Activated CD4-positive, alpha-beta T cell treated with anti-CD3 and anti-CD28 coated beads for 36 hours (primary cell): ENCODE results near the gene SLC35G3. TPM values are rescaled to one million over a fixed set of nuclear protein-coding genes. Genes with fewer than 3 reads are reported as not detected.
"Not testable (repeated sequence)": the region's sequence is repeated elsewhere in the genome, so short reads cannot be mapped to it uniquely, and the experiment has no call there.

Experiments
- ATAC-seq: fragments of 200-7000 bp; cut with Tn5 transposase; one replicate; pipeline ENCODE4 v1.10.0; 2021; ENCODE audit warnings: mild to moderate bottlenecking, moderate library complexity
- CTCF ChIA-PET: fragments of 350-600 bp; sonication (Branson Sonifier 250); formaldehyde crosslinking; loops from one replicate; lab custom pipeline; 2021; ENCODE audit warnings: antibody characterized with exemption; lab: Charles Lee
- POLR2A ChIA-PET: fragments of 350-600 bp; sonication (Branson Sonifier 250); formaldehyde crosslinking; loops from one replicate; lab custom pipeline; 2021; ENCODE audit warnings: antibody characterized with exemption, inconsistent platforms; lab: Charles Lee
- DNase-seq: peaks from one replicate; pipeline ENCODE4 v3.0.0-alpha.2; 2020
- H3K27ac Mint-ChIP-seq: one replicate; pipeline ENCODE4 v1.8.0; 2021; ENCODE audit warnings: mixed read lengths
- H3K27me3 Mint-ChIP-seq: one replicate; pipeline ENCODE4 v1.8.0; 2021; ENCODE audit warnings: mixed read lengths
- H3K36me3 Mint-ChIP-seq: one replicate; pipeline ENCODE4 v1.8.0; 2021; ENCODE audit warnings: low read depth, mixed read lengths
- H3K4me1 Mint-ChIP-seq: one replicate; pipeline ENCODE4 v1.8.0; 2021; ENCODE audit warnings: mixed read lengths
- H3K4me3 Mint-ChIP-seq: one replicate; pipeline ENCODE4 v1.8.0; 2021; ENCODE audit warnings: mild to moderate bottlenecking, moderate library complexity, mixed read lengths
- H3K9me3 Mint-ChIP-seq: one replicate; pipeline ENCODE4 v1.8.0; 2021; ENCODE audit warnings: low read depth, mixed read lengths
- intact Hi-C, 2 experiments: fragments of 100-400 bp; cut with DNase I in 1 of 2; cut with micrococcal nuclease in 1 of 2; formaldehyde crosslinking; loops; one replicate each; pipeline versions ENCODE4 v1.14.2 to v1.15.1; 2022 to 2024; cut with DNase I, micrococcal nuclease
- total RNA-seq, 2 experiments: library from RNA; stranded (reverse); gene quantifications; one replicate each; pipeline ENCODE4 v1.2.3, GENCODE V29; 2021

The SLC35G3 gene
- total RNA-seq, result not detected

DNA sequence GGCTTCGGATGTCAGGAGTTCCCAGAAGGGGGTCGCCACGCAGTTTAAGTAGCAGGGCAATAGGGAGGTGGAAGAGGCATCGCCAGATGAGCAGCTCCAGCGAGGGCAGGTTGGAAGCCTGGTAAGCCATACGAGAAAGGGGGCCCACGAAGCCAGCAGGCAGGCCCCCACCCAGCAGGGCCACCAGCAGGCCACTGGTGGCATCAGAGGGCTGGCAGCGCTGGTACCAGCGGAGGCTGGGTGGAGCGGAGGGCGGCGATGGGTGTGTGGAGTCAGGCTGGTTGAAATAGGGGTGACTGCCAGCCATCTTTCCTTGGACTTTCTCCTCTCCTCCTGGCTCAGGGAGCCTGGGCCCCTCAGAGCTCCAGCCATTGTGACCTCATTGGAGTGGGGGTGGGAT is at the start of gene SLC35G3:
Gene SLC35G3 (minus strand): TSS at position 393 of the 400 bp plus-strand sequence. CDS start 86 bp downstream, at position 307.
- H3K4me3 Mint-ChIP-seq, DNase-seq, POLR2A ChIA-PET, CTCF ChIA-PET, intact Hi-C loops, H3K9me3 Mint-ChIP-seq, ATAC-seq, H3K36me3 Mint-ChIP-seq, H3K27me3 Mint-ChIP-seq: not testable (repeated sequence)
- Mint-ChIP-seq H3K27ac (peak within 1 kb of the TSS; percentile 65), H3K4me1 (peaks cover 34% of the 10 kb centered on the region)

DNA sequence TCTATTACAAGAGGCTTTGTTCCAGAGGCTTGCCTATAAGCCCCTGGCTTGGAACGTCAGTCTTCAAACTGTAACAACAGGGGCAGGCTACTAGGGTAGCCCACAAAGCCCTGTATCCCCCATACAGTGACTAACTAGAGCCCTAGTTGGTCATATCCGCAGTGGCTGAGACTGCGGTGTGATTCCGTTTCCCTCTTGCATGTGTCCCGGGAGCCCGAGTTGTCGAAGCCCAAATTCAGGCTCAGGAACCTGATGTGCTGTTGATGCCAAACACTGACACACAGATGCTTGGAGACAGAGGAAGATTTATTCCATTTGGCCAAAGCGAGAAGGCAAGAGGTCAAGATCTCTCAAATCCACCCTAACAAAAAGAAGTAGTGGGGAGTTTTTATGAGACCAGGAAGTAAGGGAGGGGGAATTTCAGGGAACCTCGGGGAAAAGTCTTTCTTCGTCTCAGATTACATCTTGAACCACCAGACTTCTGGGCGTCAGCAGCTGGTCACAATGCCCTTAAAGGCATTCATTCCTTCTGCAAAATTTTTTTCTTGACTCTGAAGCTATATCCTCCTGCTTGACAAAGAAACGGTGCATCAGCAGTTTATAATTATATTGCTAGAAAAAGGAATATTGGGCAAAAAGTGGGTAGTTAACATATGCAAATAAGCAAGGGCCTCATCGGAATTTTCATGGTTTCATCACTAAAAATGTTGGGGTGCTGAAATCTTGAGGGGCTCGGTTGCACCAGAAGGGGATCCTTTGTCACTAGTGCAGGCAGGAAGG is 49.6 kb upstream of the SLC35G3 start:
- ChIA-PET CTCF (interaction anchor here (0.6 to 1.7 kb wide), 10 partner anchors 10 to 297 kb away, joined by 3 to 6 read pairs (median 4); partner anchors contain the start of gene SLFN12L), POLR2A (interaction anchor here (0.6 to 2.4 kb wide), 5 partner anchors 29 to 296 kb away, joined by 3 to 9 read pairs (median 3); partner anchors contain the start of gene SLFN12L)
- peak overlapping the region; percentile 94 for H3K27ac Mint-ChIP-seq
- ATAC-seq, result peak; percentile 23
- H3K9me3 Mint-ChIP-seq, result no peaks in the 10 kb centered on the region
- peak; percentile 79 for DNase-seq
- intact Hi-C loops, result loop anchor here (1.0 to 10.0 kb wide), 15 partner anchors 29 to 566 kb away; partner anchors contain the start of genes PEX12 (in 2 of the 2), SLFN12L (in 2 of the 2), TAF15 (in 2 of the 2) and RFFL (in 1 of the 2)
- H3K27me3 Mint-ChIP-seq, result no peaks in the 10 kb centered on the region
- H3K4me3 Mint-ChIP-seq, result peak overlapping the region; percentile 82
- H3K36me3 Mint-ChIP-seq, result peaks cover 28% of the 10 kb centered on the region
- peaks cover 70% of the 10 kb centered on the region for H3K4me1 Mint-ChIP-seq

DNA sequence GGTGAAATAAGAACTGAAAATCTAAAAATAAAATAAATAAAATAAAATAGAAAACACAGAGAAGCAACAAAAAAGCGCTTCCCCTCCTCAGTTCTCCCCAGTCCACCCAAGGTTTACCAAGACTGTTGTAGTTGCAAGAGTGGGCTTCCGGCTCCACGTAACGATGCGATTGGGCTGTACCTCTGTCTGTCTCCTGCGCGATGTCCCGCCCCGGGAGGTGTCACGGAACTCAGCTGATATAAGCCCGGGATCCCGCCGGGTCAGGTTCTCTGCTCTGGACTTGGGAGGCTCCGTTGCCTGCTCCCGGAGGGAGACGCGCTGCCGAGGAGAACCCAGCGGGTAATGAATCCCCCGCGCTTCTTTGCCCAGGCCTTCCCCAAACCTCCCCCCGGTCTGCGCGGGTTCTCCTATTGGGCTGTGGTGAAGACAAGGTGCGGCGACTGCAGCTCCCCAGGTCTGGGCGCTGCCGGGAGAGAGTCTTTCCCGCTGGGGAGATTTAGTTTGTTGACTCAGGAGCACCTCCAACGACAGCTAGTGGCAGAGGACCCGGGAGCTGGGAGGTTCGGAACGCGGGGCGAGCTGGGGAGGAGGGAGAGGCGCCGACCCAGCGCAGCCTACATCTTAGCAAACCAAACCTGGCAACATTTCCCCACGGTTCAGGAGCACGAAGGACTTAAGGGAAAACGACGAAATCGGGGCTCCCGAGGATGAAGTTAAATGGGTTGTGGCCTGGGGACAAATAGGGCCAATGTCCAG is 48.8 kb upstream of the SLC35G3 start, which contains the start of gene SLFN5:
Gene SLFN5 (plus strand): TSS at position 268 of the 756 bp plus-strand sequence. CDS start 15,619 bp downstream, outside the sequence.
- CTCF ChIA-PET, result interaction anchor here (0.6 to 2.1 kb wide), 14 partner anchors 14 to 298 kb away, joined by 3 to 6 read pairs (median 4); partner anchors contain the start of genes RFFL and SLFN12L
- peak; percentile 68 for ATAC-seq
- intact Hi-C loops, result loop anchor here (1.0 to 10.0 kb wide), 13 partner anchors 29 to 566 kb away; partner anchors contain the start of genes TAF15 (in 2 of the 2), AP2B1 (in 1 of the 2), NLE1 (in 1 of the 2) and PEX12 (in 1 of the 2)
- Mint-ChIP-seq H3K4me1 (peaks cover 72% of the 10 kb centered on the region), H3K36me3 (peaks cover 23% of the 10 kb centered on the region), H3K27me3 (no peaks in the 10 kb centered on the region), H3K9me3 (no peaks in the 10 kb centered on the region), H3K27ac (peak within 1 kb of the TSS; percentile 94), H3K4me3 (peak within 1 kb of the TSS; percentile 82)
- POLR2A ChIA-PET, result interaction anchor here (0.9 to 2.4 kb wide), 4 partner anchors 28 to 296 kb away, joined by 3 to 9 read pairs (median 6); partner anchors contain the start of gene SLFN12L
- DNase-seq, result peak; percentile 95

DNA sequence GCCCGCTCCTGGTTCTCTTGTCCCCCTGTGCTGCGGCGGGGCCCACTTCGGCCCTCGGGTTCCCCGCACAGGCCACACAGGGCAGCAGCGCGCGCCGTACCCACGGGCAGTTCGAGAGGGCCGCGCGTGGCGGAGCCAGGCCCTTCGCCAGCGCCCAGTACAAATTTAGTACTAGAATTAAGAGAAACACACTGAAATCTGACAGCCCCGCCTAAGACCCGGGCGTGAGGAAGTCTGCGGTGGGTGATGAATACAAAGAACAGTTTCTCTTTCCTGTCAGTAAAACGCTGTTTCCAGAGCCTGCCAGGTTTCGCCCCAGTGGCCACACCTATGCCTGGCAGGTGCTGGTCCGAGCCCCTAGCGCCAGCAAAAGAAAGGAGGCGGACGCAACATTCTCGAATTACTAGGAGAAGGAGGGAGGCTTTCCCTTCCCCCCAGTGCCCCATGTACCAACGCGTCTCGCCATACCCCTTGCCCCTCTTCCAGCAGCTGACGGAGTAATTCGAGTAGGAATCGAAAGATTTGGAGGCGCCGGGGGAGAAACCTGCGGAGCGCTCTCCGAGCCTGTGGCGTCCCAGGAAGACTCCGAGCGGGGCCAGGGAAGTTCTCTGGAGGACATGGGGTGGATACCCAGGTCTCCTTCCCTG is 48.1 kb upstream of the SLC35G3 start:
- no peaks in the 10 kb centered on the region for H3K27me3 Mint-ChIP-seq
- peak; percentile 93 for DNase-seq
- peaks cover 20% of the 10 kb centered on the region for H3K36me3 Mint-ChIP-seq
- H3K27ac Mint-ChIP-seq, result peak overlapping the region; percentile 94
- H3K9me3 Mint-ChIP-seq, result no peaks in the 10 kb centered on the region
- H3K4me3 Mint-ChIP-seq, result peak overlapping the region; percentile 82
- H3K4me1 Mint-ChIP-seq, result peaks cover 72% of the 10 kb centered on the region
- peak; percentile 52 for ATAC-seq
- intact Hi-C loops, result loop anchor here (1.0 to 10.0 kb wide), 12 partner anchors 28 to 567 kb away; partner anchors contain the start of genes AP2B1 (in 1 of the 2), NLE1 (in 1 of the 2), PEX12 (in 1 of the 2) and SLFN11 (in 1 of the 2)
- POLR2A ChIA-PET, result interaction anchor here (0.5 to 2.4 kb wide), 5 partner anchors 14 to 297 kb away, joined by 3 to 11 read pairs (median 8); partner anchors contain the start of gene SLFN12L
- CTCF ChIA-PET, result interaction anchor here (0.5 to 2.1 kb wide), 14 partner anchors 15 to 334 kb away, joined by 3 to 6 read pairs (median 4); partner anchors contain the start of gene SLFN12L

DNA sequence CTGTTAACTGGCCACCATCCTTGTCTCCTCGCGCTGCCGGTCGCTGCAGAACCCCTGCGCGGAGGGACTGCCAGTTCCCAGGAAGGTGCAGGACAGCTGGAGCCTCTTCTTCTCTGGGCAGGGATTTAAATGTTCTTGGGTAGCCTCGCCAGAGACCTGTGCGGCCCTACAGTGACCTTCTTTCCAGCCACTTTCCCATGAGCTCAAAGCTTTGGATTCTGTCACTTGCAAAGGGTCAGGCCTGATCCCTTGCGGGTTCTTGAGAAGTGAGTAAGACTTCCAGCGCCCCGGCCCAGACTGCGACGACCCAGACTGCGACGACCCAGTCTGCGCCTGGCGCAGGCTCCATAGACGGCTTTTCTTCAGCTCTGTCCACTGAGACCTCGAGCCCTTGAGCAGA is 47.3 kb upstream of the SLC35G3 start:
- no peak for ATAC-seq
- CTCF ChIA-PET, result interaction anchor here (0.6 to 2.1 kb wide), 7 partner anchors 16 to 298 kb away, joined by 3 to 6 read pairs (median 4); no protein-coding TSS in a partner anchor
- H3K4me3 Mint-ChIP-seq, result peak overlapping the region; percentile 82
- no peaks in the 10 kb centered on the region for H3K9me3 Mint-ChIP-seq
- intact Hi-C loops, result loop anchor here in 1 of 2 experiments (5.0 to 10.0 kb wide), 3 partner anchors 71 to 336 kb away; partner anchors contain the start of gene PEX12
- H3K36me3 Mint-ChIP-seq, result peaks cover 15% of the 10 kb centered on the region
- H3K4me1 Mint-ChIP-seq, result peaks cover 74% of the 10 kb centered on the region
- peak overlapping the region; percentile 94 for H3K27ac Mint-ChIP-seq
- DNase-seq, result peak; percentile 56
- H3K27me3 Mint-ChIP-seq, result no peaks in the 10 kb centered on the region
- POLR2A ChIA-PET, result interaction anchor here (0.5 to 2.2 kb wide), 2 partner anchors 14 to 27 kb away, joined by 3 to 11 read pairs; no protein-coding TSS in a partner anchor

DNA sequence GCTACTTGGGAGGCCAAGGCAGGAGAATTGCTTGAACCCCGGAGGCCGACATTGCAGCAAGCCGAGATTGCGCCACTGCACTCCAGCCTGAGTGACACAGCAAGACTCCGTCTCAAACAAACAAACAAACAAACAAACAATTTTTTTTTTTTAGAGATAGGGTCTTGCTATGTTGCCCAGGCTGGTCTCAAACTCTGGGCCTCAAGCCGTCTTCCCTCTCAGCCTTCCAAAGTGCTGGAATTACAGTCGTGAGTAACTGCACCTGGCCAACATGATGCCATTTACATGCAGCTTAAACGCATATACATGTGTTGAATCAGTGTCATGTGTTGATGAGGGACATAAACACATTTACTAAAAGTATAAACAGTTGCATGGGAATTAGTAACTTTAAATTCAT is 46.7 kb upstream of the SLC35G3 start:
- peak overlapping the region; percentile 82 for H3K4me3 Mint-ChIP-seq
- peak overlapping the region; percentile 94 for H3K27ac Mint-ChIP-seq
- H3K4me1 Mint-ChIP-seq, result peaks cover 75% of the 10 kb centered on the region
- no peak for DNase-seq
- no peak for ATAC-seq
- ChIA-PET POLR2A (interaction anchor here (0.6 to 2.2 kb wide), 2 partner anchors 27 to 98 kb away, joined by 4 to 11 read pairs; no protein-coding TSS in a partner anchor), CTCF (interaction anchor here (0.6 to 1.5 kb wide), 7 partner anchors 16 to 299 kb away, joined by 3 to 6 read pairs (median 4); partner anchors contain the start of gene RFFL)
- peaks cover 15% of the 10 kb centered on the region for H3K36me3 Mint-ChIP-seq
- H3K9me3 Mint-ChIP-seq, result no peaks in the 10 kb centered on the region
- intact Hi-C loops, result loop anchor here in 1 of 2 experiments (5.0 to 10.0 kb wide), 3 partner anchors 71 to 336 kb away; partner anchors contain the start of gene PEX12
- no peaks in the 10 kb centered on the region for H3K27me3 Mint-ChIP-seq

DNA sequence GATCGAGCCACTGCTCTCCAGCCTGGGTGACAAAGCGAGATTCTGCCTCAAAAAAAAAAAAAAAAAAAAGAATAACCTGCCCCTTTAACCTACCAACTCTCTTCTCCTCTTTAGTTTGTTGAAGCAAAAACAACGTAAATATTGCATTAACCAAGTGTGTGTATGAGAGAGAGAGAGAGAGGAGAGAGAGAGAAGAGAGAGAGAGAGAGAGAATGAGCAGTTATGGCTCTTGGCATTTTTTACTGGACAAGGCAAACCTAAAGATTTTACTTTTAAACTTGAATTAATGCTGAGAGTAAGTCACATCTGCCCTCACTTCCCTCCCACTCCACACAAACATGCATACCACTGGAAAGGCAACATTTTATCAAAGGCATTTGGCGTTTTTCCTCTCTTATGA is 45.6 kb upstream of the SLC35G3 start:
- CTCF ChIA-PET, result interaction anchor here (0.6 to 1.5 kb wide), 7 partner anchors 21 to 292 kb away, joined by 3 to 8 read pairs (median 4); no protein-coding TSS in a partner anchor
- Mint-ChIP-seq H3K4me1 (peaks cover 75% of the 10 kb centered on the region), H3K9me3 (no peaks in the 10 kb centered on the region), H3K4me3 (peak overlapping the region; percentile 82), H3K36me3 (peaks cover 15% of the 10 kb centered on the region), H3K27me3 (no peaks in the 10 kb centered on the region), H3K27ac (peak overlapping the region; percentile 84)
- POLR2A ChIA-PET, result interaction anchor here (0.6 to 2.2 kb wide), 6 partner anchors 15 to 303 kb away, joined by 4 to 12 read pairs (median 6); no protein-coding TSS in a partner anchor
- no peak for ATAC-seq
- no peak for DNase-seq
- intact Hi-C loops, result loop anchor here (2.0 to 10.0 kb wide), 4 partner anchors 51 to 337 kb away; partner anchors contain the start of gene PEX12 (in 1 of the 2)

DNA sequence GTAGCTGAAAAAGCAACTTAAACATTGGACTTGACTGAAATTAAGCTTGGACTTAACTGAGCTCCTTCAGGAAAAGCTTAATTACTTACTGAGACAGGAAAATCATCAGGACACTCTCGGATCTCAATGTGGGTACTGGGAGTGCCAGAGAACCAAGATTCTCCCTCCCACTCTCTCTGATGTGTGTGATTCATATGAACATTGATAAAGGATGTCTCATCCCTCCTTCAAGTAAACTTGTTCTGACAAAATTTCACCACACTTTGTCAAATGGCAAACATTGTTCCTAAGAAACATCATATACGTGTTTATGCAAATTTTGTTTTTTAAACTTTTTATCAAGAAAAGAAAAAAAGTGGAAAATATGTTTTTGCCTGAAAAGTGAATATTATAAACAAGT is 44.6 kb upstream of the SLC35G3 start:
- Mint-ChIP-seq H3K9me3 (no peaks in the 10 kb centered on the region), H3K4me3 (peak overlapping the region; percentile 82), H3K4me1 (peaks cover 72% of the 10 kb centered on the region), H3K36me3 (peaks cover 11% of the 10 kb centered on the region), H3K27ac (peak overlapping the region; percentile 67), H3K27me3 (no peaks in the 10 kb centered on the region)
- peak; percentile 30 for ATAC-seq
- POLR2A ChIA-PET, result interaction anchor here (0.5 to 1.4 kb wide), 6 partner anchors 14 to 296 kb away, joined by 3 to 6 read pairs (median 4); partner anchors contain the start of gene RAD51D
- DNase-seq, result no peak
- CTCF ChIA-PET, result interaction anchor here (1.3 to 2.3 kb wide), 5 partner anchors 11 to 293 kb away, joined by 4 to 11 read pairs (median 4); no protein-coding TSS in a partner anchor
- intact Hi-C loops, result loop anchor here in 1 of 2 experiments (2.0 kb wide), 1 partner anchor 50 kb away; no protein-coding TSS in a partner anchor

DNA sequence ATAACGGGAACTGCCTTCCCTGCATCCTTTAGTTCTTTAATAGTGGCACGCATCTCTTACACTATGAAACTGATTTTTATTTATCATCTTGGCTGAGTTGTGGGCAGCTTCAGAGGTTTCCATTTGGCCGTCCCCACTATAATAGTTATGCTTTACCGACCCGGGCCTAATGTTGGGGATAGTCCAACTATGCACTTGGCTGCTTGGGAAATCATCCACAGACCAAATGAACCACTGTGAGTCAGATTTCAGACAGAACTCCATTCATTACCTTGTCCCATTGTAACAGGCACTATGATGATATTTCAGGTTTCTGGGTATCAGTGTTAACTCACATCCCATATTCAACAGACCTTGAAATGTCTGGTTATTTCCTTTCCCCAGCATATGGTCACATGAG is 42.6 kb upstream of the SLC35G3 start:
- Mint-ChIP-seq H3K36me3 (peaks cover 11% of the 10 kb centered on the region), H3K27me3 (no peaks in the 10 kb centered on the region), H3K9me3 (no peaks in the 10 kb centered on the region), H3K27ac (no peak overlapping the region), H3K4me3 (no peak overlapping the region), H3K4me1 (peaks cover 78% of the 10 kb centered on the region)
- POLR2A ChIA-PET, result no interaction called here
- no peak for ATAC-seq
- intact Hi-C loops, result no loop called here
- DNase-seq, result no peak
- CTCF ChIA-PET, result interaction anchor here (0.5 kb wide), 1 partner anchor 196 kb away, joined by 3 read pairs; no protein-coding TSS in a partner anchor
